ENCODE data around the gene CREB5.

GRCh38 chr7:28598586-28598985, 186.3 kb downstream of the CREB5 start:
- no peak for TF ChIP-seq RORB (CRISPR knock-in tag; IDR thresholded peaks at IDR 0.05)
- no peak for TF ChIP-seq PRDM15 (CRISPR knock-in tag; IDR thresholded peaks at IDR 0.05)
- TF ChIP-seq CBFB (CRISPR knock-in tag; IDR thresholded peaks at IDR 0.05; ENCODE audit: low read depth) = no peak
- no peak for TF ChIP-seq CTCF (IDR thresholded peaks at IDR 0.05)
- TF ChIP-seq ZNF317 (CRISPR knock-in tag; IDR thresholded peaks at IDR 0.05; ENCODE audit: borderline replicate concordance, low read depth) = no peak
- TF ChIP-seq ZNF416 (CRISPR knock-in tag; IDR thresholded peaks at IDR 0.05) = no peak
